GM21526 (cell line): ENCODE measurements around the gene SUGCT.
"Not testable (repeated sequence)": the region's sequence is repeated elsewhere in the genome, so short reads cannot be mapped to it uniquely, and the experiment has no call there.

Source experiments
- ATAC-seq: cut with Tn5 transposase; IDR thresholded peaks from one replicate; pipeline ENCODE4 v1.9.1; 2021; ENCODE audit warnings: moderate library complexity; ENCODE audit not compliant: unreplicated experiment, low FRiP score

SUGCT gene

GRCh38 chr7:40380111-40380510 lies 245.3 kb downstream of the SUGCT start:
- ATAC-seq, result no peak

GRCh38 chr7:40382145-40382544 lies 247.3 kb downstream of the SUGCT start:
- ATAC-seq, result no peak

GRCh38 chr7:40393660-40394059 lies 258.9 kb downstream of the SUGCT start:
- no peak for ATAC-seq

- ATAC-seq, result no peak
These were observed 259.6 kb downstream of the SUGCT start for GRCh38 chr7:40394400-40394799.

- ATAC-seq, result no peak
These were observed 265.7 kb downstream of the SUGCT start for GRCh38 chr7:40400525-40400924.

- no peak for ATAC-seq
These were observed 266.6 kb downstream of the SUGCT start for GRCh38 chr7:40401406-40401805.

GRCh38 chr7:40402661-40403060 lies 267.9 kb downstream of the SUGCT start:
- ATAC-seq, result no peak

GRCh38 chr7:40403703-40404476 lies 269.1 kb downstream of the SUGCT start:
- no peak for ATAC-seq

GRCh38 chr7:40405991-40406390 lies 271.2 kb downstream of the SUGCT start:
- no peak for ATAC-seq

GRCh38 chr7:40412323-40412722 lies 277.5 kb downstream of the SUGCT start:
- no peak for ATAC-seq

GRCh38 chr7:40414704-40415103 lies 279.9 kb downstream of the SUGCT start:
- ATAC-seq, result not testable (repeated sequence)

GRCh38 chr7:40418448-40418847 lies 283.6 kb downstream of the SUGCT start:
- no peak for ATAC-seq

GRCh38 chr7:40418983-40419382 lies 284.2 kb downstream of the SUGCT start:
- ATAC-seq, result no peak

GRCh38 chr7:40419806-40420205 lies 285.0 kb downstream of the SUGCT start:
- ATAC-seq, result no peak

GRCh38 chr7:40421433-40421832 lies 286.6 kb downstream of the SUGCT start:
- ATAC-seq, result no peak

GRCh38 chr7:40425696-40426095 lies 290.9 kb downstream of the SUGCT start:
- no peak for ATAC-seq

GRCh38 chr7:40428421-40428820 lies 293.6 kb downstream of the SUGCT start:
- ATAC-seq, result no peak

- ATAC-seq, result no peak
These were observed 295.0 kb downstream of the SUGCT start for GRCh38 chr7:40429826-40430225.

- no peak for ATAC-seq
These were observed 297.2 kb downstream of the SUGCT start for GRCh38 chr7:40432046-40432445.

- ATAC-seq, result no peak
These were observed 301.9 kb downstream of the SUGCT start for GRCh38 chr7:40436710-40437109.

GRCh38 chr7:40437498-40437897 lies 302.7 kb downstream of the SUGCT start:
- no peak for ATAC-seq

- ATAC-seq, result no peak
These were observed 303.3 kb downstream of the SUGCT start for GRCh38 chr7:40437936-40438634.
